RPMI8226 (cell line): ENCODE results near the gene SERPINA9.
"Not testable (repeated sequence)": the region's sequence is repeated elsewhere in the genome, so short reads cannot be mapped to it uniquely, and the experiment has no call there.

Experiments
- DNase-seq: peaks from one replicate; pipeline ENCODE4 v3.0.0-alpha.2; 2015

Gene SERPINA9

DNA sequence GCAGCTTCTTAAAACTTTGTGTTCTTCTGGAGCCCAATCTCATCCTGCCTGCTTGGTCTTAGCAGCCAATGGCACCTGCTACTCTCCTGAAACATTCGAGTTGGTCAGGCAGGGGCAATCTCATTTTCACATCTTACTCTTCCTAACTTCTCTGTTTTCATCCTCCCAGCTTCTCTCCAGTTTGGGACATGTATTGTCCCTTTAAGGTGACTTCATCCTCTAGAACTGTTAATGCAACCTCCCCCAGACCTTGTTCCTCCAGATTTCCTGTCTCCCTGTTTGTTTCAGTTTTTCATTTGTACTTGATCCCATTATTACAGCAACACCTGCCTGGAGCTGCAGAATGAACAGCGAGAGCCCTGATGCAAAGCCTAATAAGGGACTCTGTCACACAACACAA, 54.7 kb downstream of the SERPINA9 start:
- DNase-seq = no peak

DNA sequence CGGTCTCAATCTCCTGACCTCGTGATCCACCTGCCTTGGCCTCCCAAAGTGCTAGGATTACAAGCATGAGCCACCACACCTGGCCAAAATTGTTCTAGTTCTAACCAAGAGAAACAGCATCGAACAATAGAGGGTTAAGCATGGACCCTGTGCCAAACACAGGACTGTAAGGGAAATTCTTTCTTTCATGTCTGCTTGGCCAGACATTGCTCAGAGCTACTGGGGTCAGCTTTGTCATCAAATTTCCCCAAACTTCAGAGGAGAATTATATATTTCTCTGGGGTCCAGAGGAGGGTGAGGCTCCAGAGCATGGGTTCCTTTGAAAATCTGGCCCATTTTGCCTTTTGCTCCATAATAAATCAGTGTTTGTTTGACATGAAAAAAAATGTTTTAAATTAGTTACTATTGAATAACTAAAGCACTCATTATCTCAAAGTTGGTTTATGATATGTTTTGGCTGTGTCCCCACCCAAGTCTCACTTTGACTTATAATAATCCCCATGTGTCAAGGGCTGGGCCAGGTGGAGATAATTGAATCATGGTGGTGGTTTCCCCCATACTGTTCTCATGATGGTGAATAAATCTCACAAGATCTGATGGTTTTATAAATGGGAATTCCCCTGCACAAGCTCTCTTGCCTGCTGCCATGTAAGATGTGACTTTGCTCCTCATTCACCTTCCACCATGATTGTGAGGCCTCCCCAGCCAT, 58.3 kb downstream of the SERPINA9 start:
- not testable (repeated sequence) for DNase-seq
